Tibial nerve (tissue), 3 donors: ENCODE measurements around the gene COL4A1.

Source experiments
- CTCF ChIP-seq, 5 experiments: fragments of 200-600 bp in 3 of 5; fragments of 450-650 bp in 2 of 5; sonication (generic) in 3 of 5; IDR thresholded peaks; one replicate each; pipeline ENCODE4 v1.5.1; 2016 to 2019; ENCODE audit warnings: antibody characterized with exemption in 5 of 5, mild to moderate bottlenecking in 3 of 5, moderate library complexity in 2 of 5
- POLR2A ChIP-seq, 2 donors: fragments of 450-650 bp; IDR thresholded peaks; one replicate each; pipeline ENCODE4 v1.6.1; 2017; ENCODE audit warnings: antibody characterized with exemption in 2 of 2, mild to moderate bottlenecking in 2 of 2, moderate library complexity in 2 of 2

- TF ChIP-seq CTCF (IDR thresholded peaks at IDR 0.05) (no peak), POLR2A (IDR thresholded peaks at IDR 0.05) (no peak)
Measured at GRCh38 chr13:110168999-110169933, 137.7 kb downstream of the COL4A1 start.
